HK-2 (cell line): ENCODE data around the gene TASL.
"Not testable (repeated sequence)": the region's sequence is repeated elsewhere in the genome, so short reads cannot be mapped to it uniquely, and the experiment has no call there.

Source experiments
- DNase-seq: peaks from one replicate; pipeline ENCODE4 v3.0.0-alpha.2; 2018; ENCODE audit not compliant: unreplicated experiment

Gene TASL

GRCh38 chrX:30577362-30577991 lies at the start of gene TASL:
TASL (minus strand) TSS chrX:30577766; CDS start chrX:30560355, 17,411 bp downstream.
- DNase-seq = no peak

GRCh38 chrX:30626402-30626801 lies 48.8 kb upstream of the TASL start:
- DNase-seq = no peak

GRCh38 chrX:30622361-30622760 lies 44.8 kb upstream of the TASL start:
- DNase-seq = no peak

GRCh38 chrX:30620980-30621618 lies 43.5 kb upstream of the TASL start:
- peak; percentile 20 for DNase-seq

- DNase-seq = no peak
Measured at GRCh38 chrX:30620125-30620524, 42.6 kb upstream of the TASL start.

- DNase-seq = no peak
Measured at GRCh38 chrX:30618160-30618765, 40.7 kb upstream of the TASL start.

- no peak for DNase-seq
Measured at GRCh38 chrX:30615229-30615628, 37.7 kb upstream of the TASL start.

- DNase-seq = no peak
Measured at GRCh38 chrX:30613721-30614120, 36.2 kb upstream of the TASL start.

- no peak for DNase-seq
Measured at GRCh38 chrX:30612250-30612655, 34.7 kb upstream of the TASL start.

- no peak for DNase-seq
Measured at GRCh38 chrX:30610026-30610425, 32.5 kb upstream of the TASL start.

- no peak for DNase-seq
Measured at GRCh38 chrX:30607155-30607554, 29.6 kb upstream of the TASL start.

GRCh38 chrX:30600269-30601176 lies 23.0 kb upstream of the TASL start:
- DNase-seq = not testable (repeated sequence)

- no peak for DNase-seq
Measured at GRCh38 chrX:30597216-30598012, 19.8 kb upstream of the TASL start.

GRCh38 chrX:30593440-30594200 lies 16.1 kb upstream of the TASL start:
- DNase-seq = no peak

GRCh38 chrX:30592831-30593230 lies 15.3 kb upstream of the TASL start:
- no peak for DNase-seq

GRCh38 chrX:30590368-30590767 lies 12.8 kb upstream of the TASL start:
- DNase-seq = no peak

- no peak for DNase-seq
Measured at GRCh38 chrX:30589146-30589888, 11.8 kb upstream of the TASL start.

GRCh38 chrX:30586516-30586915 lies 8.9 kb upstream of the TASL start:
- DNase-seq = no peak

GRCh38 chrX:30582664-30583063 lies 5.1 kb upstream of the TASL start:
- DNase-seq = no peak

GRCh38 chrX:30580641-30581040 lies 3.1 kb upstream of the TASL start:
- no peak for DNase-seq
